Hepatocyte (in vitro differentiated cells): ENCODE results near the gene MSL3. TPM values are rescaled to one million over a fixed set of nuclear protein-coding genes. Genes with fewer than 3 reads are reported as not detected.

Experiments
- DNase-seq: peaks from one replicate; pipeline ENCODE4 v3.0.0-alpha.2; 2016; ENCODE audit warnings: low spot score
- H2AFZ ChIP-seq: fragments of 200-600 bp; sonication (generic); 2 replicates; pipeline ENCODE4 v1.6.0; 2016; ENCODE audit warnings: antibody characterized with exemption, mild to moderate bottlenecking
- H3K27ac ChIP-seq: fragments of 200-600 bp; sonication (generic); 2 replicates; pipeline ENCODE4 v1.5.1; 2016; ENCODE audit warnings: mild to moderate bottlenecking
- H3K27me3 ChIP-seq: fragments of 200-600 bp; sonication (generic); 2 replicates; pipeline ENCODE4 v1.6.1; 2016
- H3K36me3 ChIP-seq: fragments of 200-600 bp; sonication (generic); replicated peaks from 2 replicates; pipeline ENCODE4 v1.5.1; 2016; ENCODE audit warnings: low read depth; ENCODE audit not compliant: insufficient read depth
- H3K4me1 ChIP-seq: fragments of 200-600 bp; sonication (generic); 2 replicates; pipeline ENCODE4 v1.5.1; 2016; ENCODE audit warnings: mild to moderate bottlenecking, moderate library complexity; ENCODE audit not compliant: insufficient read depth
- H3K4me2 ChIP-seq: fragments of 200-600 bp; sonication (generic); 2 replicates; pipeline ENCODE4 v1.6.0; 2016
- H3K4me3 ChIP-seq: fragments of 200-600 bp; sonication (generic); 2 replicates; pipeline ENCODE4 v1.5.1; 2016; ENCODE audit warnings: mild to moderate bottlenecking
- H3K79me2 ChIP-seq: fragments of 200-600 bp; sonication (generic); 2 replicates; pipeline ENCODE4 v1.6.0; 2017; ENCODE audit warnings: mild to moderate bottlenecking
- H3K9me2 ChIP-seq: fragments of 200-600 bp; sonication (generic); replicated peaks from 2 replicates; pipeline ENCODE4 v1.6.0; 2017; ENCODE audit warnings: mild to moderate bottlenecking; ENCODE audit not compliant: insufficient read depth
- H3K9me3 ChIP-seq: fragments of 200-600 bp; sonication (generic); 2 replicates; pipeline ENCODE4 v1.5.1; 2016; ENCODE audit warnings: low read depth, mild to moderate bottlenecking
- H4K20me1 ChIP-seq: fragments of 200-600 bp; sonication (generic); 2 replicates; pipeline ENCODE4 v1.6.0; 2016; ENCODE audit warnings: mild to moderate bottlenecking; ENCODE audit not compliant: insufficient read depth, poor library complexity, severe bottlenecking
- EZH2 ChIP-seq: fragments of 200-600 bp; sonication (generic); IDR thresholded peaks from 2 replicates; pipeline ENCODE4 v1.6.1; 2016; ENCODE audit warnings: antibody characterized with exemption, mild to moderate bottlenecking, borderline replicate concordance
- EZH2phosphoT487 ChIP-seq: fragments of 200-600 bp; sonication (generic); IDR thresholded peaks from one replicate; pipeline ENCODE4 v1.6.1; 2018; ENCODE audit warnings: antibody characterized with exemption, mild to moderate bottlenecking, low read depth, moderate library complexity; ENCODE audit not compliant: unreplicated experiment, severe bottlenecking
- WGBS: methylation state at CpG from one replicate; pipeline ENCODE4 v1.1.6; 2016; ENCODE audit warnings: low lambda C conversion rate; ENCODE audit errors: missing lambda C conversion rate; 5-methylcytosine and 5-hydroxymethylcytosine counted together
- polyA plus RNA-seq: library from polyadenylated mRNA; unstranded; fragments of >200 nt; fragmentation: Nextera tagmentation; extraction: Ambion mirVana; gene quantifications from 2 replicates; pipeline ENCODE4 v1.2.1, GENCODE V29; 2016
- total RNA-seq: library from RNA; depleted of rRNA; stranded (reverse); fragments of >200 nt; gene quantifications from 2 replicates; pipeline ENCODE4 v1.2.3, GENCODE V29; 2014
- TF ChIP-seq, protein P1 (sequence below): fragments of 200-600 bp; sonication (generic); IDR thresholded peaks from 2 replicates; pipeline ENCODE4 v1.5.1; 2016; ENCODE audit warnings: antibody characterized with exemption, mild to moderate bottlenecking; ENCODE audit not compliant: poor library complexity

The MSL3 gene
- total and polyA plus RNA-seq, 2 experiments from 2014 or later: 13.3 to 17.8 TPM

- Histone ChIP-seq H3K27ac (no peak overlapping the region), H3K4me1 (no peaks in the 10 kb centered on the region), H3K27me3 (no peaks in the 10 kb centered on the region), H3K9me2 (no peaks in the 10 kb centered on the region), H3K9me3 (no peaks in the 10 kb centered on the region), H3K4me2 (no peak overlapping the region), H3K4me3 (no peak overlapping the region), H3K79me2 (no peaks in the 10 kb centered on the region), H2AFZ (no peak overlapping the region), H4K20me1 (no peaks in the 10 kb centered on the region), H3K36me3 (no peaks in the 10 kb centered on the region)
- no peak for DNase-seq
- WGBS: 52% methylated on average over 2 of the region's 2 CpGs
- TF ChIP-seq EZH2phosphoT487 (no peak), EZH2 (no peak)
- TF ChIP-seq, protein P1, sequence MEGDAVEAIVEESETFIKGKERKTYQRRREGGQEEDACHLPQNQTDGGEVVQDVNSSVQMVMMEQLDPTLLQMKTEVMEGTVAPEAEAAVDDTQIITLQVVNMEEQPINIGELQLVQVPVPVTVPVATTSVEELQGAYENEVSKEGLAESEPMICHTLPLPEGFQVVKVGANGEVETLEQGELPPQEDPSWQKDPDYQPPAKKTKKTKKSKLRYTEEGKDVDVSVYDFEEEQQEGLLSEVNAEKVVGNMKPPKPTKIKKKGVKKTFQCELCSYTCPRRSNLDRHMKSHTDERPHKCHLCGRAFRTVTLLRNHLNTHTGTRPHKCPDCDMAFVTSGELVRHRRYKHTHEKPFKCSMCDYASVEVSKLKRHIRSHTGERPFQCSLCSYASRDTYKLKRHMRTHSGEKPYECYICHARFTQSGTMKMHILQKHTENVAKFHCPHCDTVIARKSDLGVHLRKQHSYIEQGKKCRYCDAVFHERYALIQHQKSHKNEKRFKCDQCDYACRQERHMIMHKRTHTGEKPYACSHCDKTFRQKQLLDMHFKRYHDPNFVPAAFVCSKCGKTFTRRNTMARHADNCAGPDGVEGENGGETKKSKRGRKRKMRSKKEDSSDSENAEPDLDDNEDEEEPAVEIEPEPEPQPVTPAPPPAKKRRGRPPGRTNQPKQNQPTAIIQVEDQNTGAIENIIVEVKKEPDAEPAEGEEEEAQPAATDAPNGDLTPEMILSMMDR: no peak
These were observed 12.2 kb upstream of the MSL3 start for GRCh38 chrX:11745881-11746280.

- WGBS: 39% methylated on average over 4 of the region's 4 CpGs
- Histone ChIP-seq H3K27ac (no peak overlapping the region), H3K4me2 (no peak overlapping the region), H3K4me3 (no peak overlapping the region), H3K27me3 (no peaks in the 10 kb centered on the region), H3K4me1 (no peaks in the 10 kb centered on the region), H3K79me2 (no peaks in the 10 kb centered on the region), H3K9me2 (no peaks in the 10 kb centered on the region), H2AFZ (no peak overlapping the region), H3K9me3 (no peaks in the 10 kb centered on the region), H4K20me1 (no peaks in the 10 kb centered on the region), H3K36me3 (no peaks in the 10 kb centered on the region)
- TF ChIP-seq EZH2phosphoT487: no peak
- TF ChIP-seq, protein P1: no peak
- TF ChIP-seq EZH2: no peak
- DNase-seq: no peak
These were observed 8.0 kb upstream of the MSL3 start for GRCh38 chrX:11750046-11750445.

- no peak overlapping the region for H3K4me3 ChIP-seq
- DNase-seq: no peak
- H3K36me3 ChIP-seq: no peaks in the 10 kb centered on the region
- H3K79me2 ChIP-seq: no peaks in the 10 kb centered on the region
- H2AFZ ChIP-seq: no peak overlapping the region
- no peaks in the 10 kb centered on the region for H3K4me1 ChIP-seq
- no peak overlapping the region for H3K27ac ChIP-seq
- H4K20me1 ChIP-seq: no peaks in the 10 kb centered on the region
- no peaks in the 10 kb centered on the region for H3K9me2 ChIP-seq
- H3K4me2 ChIP-seq: no peak overlapping the region
- H3K27me3 ChIP-seq: no peaks in the 10 kb centered on the region
- 86% methylated on average over 4 of the region's 4 CpGs for WGBS
- no peak for TF ChIP-seq EZH2
- TF ChIP-seq, protein P1: no peak
- no peaks in the 10 kb centered on the region for H3K9me3 ChIP-seq
These were observed 7.3 kb upstream of the MSL3 start for GRCh38 chrX:11750694-11751093.

DNA sequence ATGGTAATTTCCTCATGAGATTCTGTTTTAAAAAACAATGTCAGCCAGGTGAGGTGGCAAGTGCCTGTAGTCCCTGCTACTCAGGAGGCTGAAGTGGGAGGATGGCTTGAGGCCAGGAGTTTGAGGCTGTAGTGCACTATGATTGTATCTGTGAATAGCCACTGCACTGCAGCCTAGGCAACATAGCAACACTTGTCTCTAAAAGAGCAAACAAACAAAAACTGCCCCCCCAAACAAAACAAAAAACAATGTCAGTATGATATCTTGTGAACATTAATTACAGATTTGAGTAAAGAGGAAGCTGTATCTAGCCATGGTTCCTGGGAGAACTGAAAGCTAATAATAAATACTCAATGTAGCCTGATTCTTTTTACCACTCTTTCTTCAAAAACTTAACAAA, 6.8 kb upstream of the MSL3 start:
- no peaks in the 10 kb centered on the region for H3K27me3 ChIP-seq
- no peaks in the 10 kb centered on the region for H3K9me3 ChIP-seq
- no peaks in the 10 kb centered on the region for H3K4me1 ChIP-seq
- H3K27ac ChIP-seq: no peak overlapping the region
- no peak overlapping the region for H3K4me2 ChIP-seq
- H2AFZ ChIP-seq: no peak overlapping the region
- TF ChIP-seq EZH2 (no peak), EZH2phosphoT487 (no peak)
- TF ChIP-seq, protein P1: no peak
- H3K9me2 ChIP-seq: no peaks in the 10 kb centered on the region
- no peaks in the 10 kb centered on the region for H4K20me1 ChIP-seq
- no peak for DNase-seq
- no peaks in the 10 kb centered on the region for H3K36me3 ChIP-seq
- no peaks in the 10 kb centered on the region for H3K79me2 ChIP-seq
- H3K4me3 ChIP-seq: no peak overlapping the region
